GM06990 (cell line): ENCODE results near the gene MFRP.
A peak's percentile ranks its signal among the peaks of the same experiment; 100 is the strongest.

Source experiments
- DNase-seq: peaks from one replicate; pipeline ENCODE4 v3.0.0-alpha.2; 2011; ENCODE audit not compliant: insufficient read length; ENCODE audit errors: extremely low read depth
- H3K27me3 ChIP-seq: replicated peaks from 2 replicates; pipeline ENCODE4 v1.6.0; 2011; ENCODE audit warnings: low read length; ENCODE audit not compliant: control insufficient read depth, insufficient read depth
- H3K36me3 ChIP-seq: 2 replicates; pipeline ENCODE4 v1.5.1; 2011; ENCODE audit warnings: low read length; ENCODE audit not compliant: control insufficient read depth, insufficient read depth
- H3K4me3 ChIP-seq: replicated peaks from 2 replicates; pipeline ENCODE4 v1.5.1; 2011; ENCODE audit warnings: low read depth, mild to moderate bottlenecking, control low read depth, low read length
- CTCF ChIP-seq: IDR thresholded peaks from 2 replicates; pipeline ENCODE4 v1.5.1; 2011; ENCODE audit warnings: low read length, control low read depth, mild to moderate bottlenecking, inconsistent platforms; ENCODE audit not compliant: insufficient read depth, poor library complexity, severe bottlenecking

Gene MFRP

GRCh38 chr11:119310682-119311052, 35.8 kb downstream of the MFRP start:
- H3K4me3 ChIP-seq, result no peak overlapping the region
- peaks cover 24% of the 10 kb centered on the region for H3K36me3 ChIP-seq
- no peak for TF ChIP-seq CTCF
- H3K27me3 ChIP-seq, result no peaks in the 10 kb centered on the region
- DNase-seq, result peak; percentile 9

- TF ChIP-seq CTCF, result no peak
- Histone ChIP-seq H3K4me3 (no peak overlapping the region), H3K36me3 (peaks cover 24% of the 10 kb centered on the region), H3K27me3 (no peaks in the 10 kb centered on the region)
- no peak for DNase-seq
These were observed 36.4 kb downstream of the MFRP start for GRCh38 chr11:119309953-119310681.

DNA sequence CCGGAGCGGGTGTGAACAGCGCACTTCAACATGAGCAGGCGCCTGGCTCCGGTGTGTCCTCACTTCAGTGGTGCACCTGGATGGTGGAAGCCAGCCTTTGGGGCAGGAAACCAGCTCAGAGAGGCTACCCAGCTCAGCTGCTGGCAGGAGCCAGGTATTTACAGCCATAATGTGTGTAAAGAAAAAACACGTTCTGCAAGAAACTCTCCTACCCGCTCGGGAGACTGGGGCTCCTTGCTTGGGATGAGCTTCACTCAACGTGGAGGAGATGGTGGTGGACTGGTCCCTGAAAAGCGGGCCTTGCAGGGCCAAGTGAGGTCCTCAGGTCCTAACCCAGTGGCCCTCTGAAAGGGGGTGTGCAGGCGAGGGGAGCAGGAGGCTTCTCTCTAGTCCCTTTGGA, 37.1 kb downstream of the MFRP start:
- no peak for TF ChIP-seq CTCF
- no peaks in the 10 kb centered on the region for H3K27me3 ChIP-seq
- peaks cover 24% of the 10 kb centered on the region for H3K36me3 ChIP-seq
- H3K4me3 ChIP-seq, result no peak overlapping the region
- DNase-seq, result no peak

DNA sequence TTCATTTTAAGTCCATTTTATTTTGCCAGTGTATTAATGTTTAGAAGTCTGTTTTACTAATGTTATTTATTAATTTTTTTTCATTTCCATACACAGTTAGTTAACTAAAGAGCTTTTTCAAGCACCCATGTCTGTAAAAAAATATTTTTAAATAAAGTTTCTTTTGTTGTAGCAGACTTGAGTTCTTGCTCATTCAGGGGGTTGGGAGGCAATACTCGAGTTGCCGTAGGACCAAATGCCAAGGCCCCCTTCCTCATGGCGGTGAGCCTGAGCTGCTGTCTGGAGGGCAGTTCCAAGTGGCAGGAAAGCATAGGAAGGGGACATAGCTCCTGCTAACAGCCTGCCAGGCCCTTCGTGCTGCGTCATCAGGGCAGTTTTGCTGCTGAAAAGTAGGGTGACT, 38.5 kb downstream of the MFRP start:
- Histone ChIP-seq H3K36me3 (peaks cover 26% of the 10 kb centered on the region), H3K4me3 (no peak overlapping the region), H3K27me3 (no peaks in the 10 kb centered on the region)
- DNase-seq, result no peak
- TF ChIP-seq CTCF, result no peak

GRCh38 chr11:119307219-119307618, 39.3 kb downstream of the MFRP start:
- Histone ChIP-seq H3K36me3 (peaks cover 26% of the 10 kb centered on the region), H3K27me3 (no peaks in the 10 kb centered on the region), H3K4me3 (no peak overlapping the region)
- DNase-seq, result no peak
- peak; percentile 9 for TF ChIP-seq CTCF
